GM12878 (cell line): ENCODE measurements around the gene ETV3L. TPM values are rescaled to one million over a fixed set of nuclear protein-coding genes. Genes with fewer than 3 reads are reported as not detected.

Experiments
- ATAC-seq: fragments of 200-7000 bp; cut with Tn5 transposase; 3 replicates; pipeline ENCODE4 v1.9.1; 2020; ENCODE audit warnings: mild to moderate bottlenecking, moderate library complexity
- BruUV-seq: library from RNA; stranded (reverse); fragments of 400-500 nt; replicated peaks from 2 replicates; lab custom pipeline; 2021; lab: Mats Ljungman, UMichigan
- CTCF ChIA-PET: fragments of 300-600 bp; sonication (Branson Sonifier 250); formaldehyde crosslinking; extraction: SDS; loops from one replicate; lab custom pipeline; 2021; ENCODE audit warnings: inconsistent platforms; lab: Yijun Ruan, JAX
- POLR2A ChIA-PET: fragments of 350-600 bp; formaldehyde crosslinking; extraction: SDS; loops from one replicate; lab custom pipeline; 2021; ENCODE audit warnings: inconsistent platforms; lab: Charles Lee
- RAD21 ChIA-PET: fragments of 300-600 bp; sonication (Branson Sonifier 250); formaldehyde crosslinking; loops from one replicate; lab custom pipeline; 2023; ENCODE audit warnings: antibody characterized with exemption; ENCODE audit not compliant: unreplicated experiment; lab: Charles Lee
- SMC1A ChIA-PET: fragments of 300-600 bp; sonication (Branson Sonifier 250); formaldehyde crosslinking; loops from one replicate; lab custom pipeline; 2023; ENCODE audit not compliant: unreplicated experiment, uncharacterized antibody; lab: Charles Lee
- DNase-seq: peaks from one replicate; pipeline ENCODE4 v3.0.0-alpha.2; 2011; ENCODE audit warnings: low read depth, low spot score
- FAIRE-seq: peaks from 3 replicates; lab custom pipeline; 2011; peaks lifted over from hg19 to GRCh38; lab: Jason Lieb, UNC
- H2AFZ ChIP-seq: 2 replicates; pipeline ENCODE4 v1.6.0; 2011; ENCODE audit warnings: low read depth, low read length, control low read depth; ENCODE audit not compliant: control insufficient read depth
- H3K27ac ChIP-seq: 2 replicates; pipeline ENCODE4 v1.5.1; 2011; ENCODE audit warnings: control low read depth; ENCODE audit not compliant: control insufficient read depth, insufficient read depth
- H3K27me3 ChIP-seq, 2 experiments: replicated peaks in 1 of 2; 2 replicates each; pipeline versions ENCODE4 v1.6.0 to v1.6.1; 2011; ENCODE audit warnings: low read length in 1 of 2; ENCODE audit not compliant: control insufficient read depth in 2 of 2, insufficient read depth in 2 of 2
- H3K36me3 ChIP-seq, 2 experiments: 2 replicates each; pipeline ENCODE4 v1.5.1; 2011; ENCODE audit warnings: low read length in 1 of 2; ENCODE audit not compliant: control insufficient read depth in 2 of 2, insufficient read depth in 2 of 2
- H3K4me1 ChIP-seq: 2 replicates; pipeline ENCODE4 v1.6.1; 2011; ENCODE audit warnings: mild to moderate bottlenecking, low read length, moderate library complexity, mixed read lengths; ENCODE audit not compliant: control insufficient read depth, insufficient read depth
- H3K4me2 ChIP-seq: 2 replicates; pipeline ENCODE4 v1.6.0; 2011; ENCODE audit warnings: control low read depth; ENCODE audit not compliant: control insufficient read depth, insufficient read depth
- H3K4me3 ChIP-seq: fragments of 200-600 bp; sonication (generic); 2 replicates; pipeline ENCODE4 v1.5.1; 2016
- H3K79me2 ChIP-seq: 2 replicates; pipeline ENCODE4 v1.6.0; 2011; ENCODE audit warnings: low read length; ENCODE audit not compliant: control insufficient read depth, insufficient read depth
- H3K9ac ChIP-seq: 2 replicates; pipeline ENCODE4 v1.8.0; 2011; ENCODE audit warnings: low read length, control low read depth, mixed read lengths; ENCODE audit not compliant: control insufficient read depth, insufficient read depth
- H3K9me3 ChIP-seq: replicated peaks from 3 replicates; pipeline ENCODE4 v1.5.1; 2011; ENCODE audit warnings: mild to moderate bottlenecking, low read length; ENCODE audit not compliant: control insufficient read depth, insufficient read depth
- H4K20me1 ChIP-seq: 2 replicates; pipeline ENCODE4 v1.6.0; 2011; ENCODE audit not compliant: control insufficient read depth, insufficient read depth
- BCL3 ChIP-seq: IDR thresholded peaks from 2 replicates; pipeline ENCODE4 v1.6.1; 2011; ENCODE audit warnings: borderline replicate concordance, low read depth, mild to moderate bottlenecking, moderate library complexity, low read length; ENCODE audit not compliant: insufficient read depth, poor library complexity, severe bottlenecking
- E2F8 ChIP-seq: fragments of 450-650 bp; IDR thresholded peaks from 2 replicates; pipeline ENCODE4 v1.6.1; 2018; ENCODE audit warnings: mild to moderate bottlenecking, low read depth, moderate library complexity; ENCODE audit not compliant: partially characterized antibody
- ESRRA ChIP-seq: IDR thresholded peaks from 2 replicates; pipeline ENCODE4 v1.6.1; 2012; ENCODE audit warnings: mild to moderate bottlenecking, low read length, improper control_type of control experiment
- FOXM1 ChIP-seq: IDR thresholded peaks from 2 replicates; pipeline ENCODE4 v1.6.1; 2012; ENCODE audit warnings: low read depth, mild to moderate bottlenecking, inconsistent platforms, low read length, moderate library complexity
- MEF2A ChIP-seq: IDR thresholded peaks from 2 replicates; pipeline ENCODE4 v1.6.1; 2011; ENCODE audit warnings: low read depth, mild to moderate bottlenecking, low read length, moderate library complexity; ENCODE audit not compliant: insufficient read depth
- MLLT1 ChIP-seq: fragments of 450-650 bp; IDR thresholded peaks from 2 replicates; pipeline ENCODE4 v1.6.1; 2016; ENCODE audit warnings: mild to moderate bottlenecking
- MYC ChIP-seq: IDR thresholded peaks from 2 replicates; pipeline ENCODE4 v1.6.1; 2011; ENCODE audit warnings: mild to moderate bottlenecking, low read length, moderate library complexity, inconsistent platforms; ENCODE audit not compliant: insufficient read depth, insufficient replicate concordance, insufficient read length, severe bottlenecking
- NBN ChIP-seq: fragments of 450-650 bp; IDR thresholded peaks from 2 replicates; pipeline ENCODE4 v1.6.1; 2016
- PML ChIP-seq: IDR thresholded peaks from 2 replicates; pipeline ENCODE4 v1.6.1; 2012; ENCODE audit warnings: low read length, inconsistent platforms
- RCOR1 ChIP-seq: conservative IDR thresholded peaks from 2 replicates; pipeline ENCODE4 v1.6.1; 2012; ENCODE audit warnings: low read depth, low read length, improper control_type of control experiment
- SIX5 ChIP-seq: IDR thresholded peaks from 2 replicates; pipeline ENCODE4 v1.6.1; 2011; ENCODE audit warnings: mild to moderate bottlenecking, low read depth, low read length, moderate library complexity; ENCODE audit not compliant: severe bottlenecking
- SMAD5 ChIP-seq: IDR thresholded peaks from 2 replicates; pipeline ENCODE4 v1.6.1; 2016; ENCODE audit warnings: antibody characterized with exemption, low read depth
- SMARCA5 ChIP-seq: fragments of 450-650 bp; IDR thresholded peaks from 2 replicates; pipeline ENCODE4 v1.6.1; 2017; ENCODE audit warnings: mild to moderate bottlenecking
- TCF12 ChIP-seq: IDR thresholded peaks from 2 replicates; pipeline ENCODE4 v1.6.1; 2011; ENCODE audit warnings: low read depth, mild to moderate bottlenecking, low read length
- TCF3 ChIP-seq: IDR thresholded peaks from 2 replicates; pipeline ENCODE4 v1.6.1; 2012; ENCODE audit warnings: low read depth, mild to moderate bottlenecking, low read length, borderline replicate concordance; ENCODE audit not compliant: insufficient read depth
- WRNIP1 ChIP-seq: IDR thresholded peaks from 2 replicates; pipeline ENCODE4 v1.6.1; 2011; ENCODE audit warnings: low read depth, low read length, improper control_type of control experiment, borderline replicate concordance
- ZBED1 ChIP-seq: IDR thresholded peaks from 2 replicates; pipeline ENCODE4 v1.6.1; 2016; ENCODE audit warnings: borderline replicate concordance
- ZSCAN29 ChIP-seq: fragments of 450-650 bp; IDR thresholded peaks from 2 replicates; pipeline ENCODE4 v1.6.1; 2017; ENCODE audit warnings: mild to moderate bottlenecking, moderate library complexity
- WGBS: methylation state at CpG from one replicate; pipeline ENCODE4 v1.1.6; 2016; ENCODE audit warnings: low lambda C conversion rate; ENCODE audit not compliant: insufficient replicate concordance, insufficient coverage; ENCODE audit errors: missing lambda C conversion rate; 5-methylcytosine and 5-hydroxymethylcytosine counted together
- in situ Hi-C: fragments of 300-500 bp; cut with MboI; formaldehyde crosslinking; loops from 9 replicates; pipeline ENCODE4 v1.14.3; 2018; ENCODE audit warnings: mixed read lengths
- intact Hi-C: fragments of 100-400 bp; cut with micrococcal nuclease; formaldehyde crosslinking; loops from one replicate; pipeline ENCODE4 v1.14.2; 2022; ENCODE audit not compliant: unreplicated experiment
- polyA plus RNA-seq, 11 experiments: library from polyadenylated mRNA; depleted of rRNA in 4 of 11; unstranded in 6 of 11; stranded (reverse) in 5 of 11; fragments of >200 nt; fragmentation: Nextera tagmentation in 4 of 11; fragmentation: Illumina TruSeq in 1 of 11; extraction: Ambion mirVana in 4 of 11; extraction: Trizol in 1 of 11; gene quantifications; 1 replicate in 1 of 11; 2 replicates in 10 of 11; pipeline versions ENCODE4 v1.2.1 to v1.2.3, GENCODE V29; 2011 to 2016; ENCODE audit warnings: inconsistent platforms in 2 of 11, missing spikeins in 2 of 11, low read depth in 1 of 11
- total RNA-seq, 4 experiments: library from RNA; depleted of rRNA in 3 of 4; stranded (reverse); fragments of >200 nt in 3 of 4; fragmentation: Illumina TruSeq in 1 of 4; extraction: Trizol in 1 of 4; gene quantifications; 2 replicates each; pipeline versions ENCODE4 v1.2.1 to v1.2.3, GENCODE V29; 2013 to 2021

Gene ETV3L
- total and polyA plus RNA-seq, 10 of the 15 experiments (the other 5 are each of a cell fraction or from before 2014, with no cell fraction given), result 0.03 to 1.3 (median 0.44) TPM

GRCh38 chr1:157107702-157108101 is 8.1 kb upstream of the ETV3L start (continued):
- TF ChIP-seq ZBED1 (no peak), MLLT1 (no peak), WRNIP1 (no peak)

GRCh38 chr1:157106813-157107189 is 7.2 kb upstream of the ETV3L start:
- ATAC-seq (peak; percentile 34), DNase-seq (no peak), FAIRE-seq (no peak)
- H3K4me1 ChIP-seq, result peaks cover 18% of the 10 kb centered on the region
- no peaks in the 10 kb centered on the region for H3K9me3 ChIP-seq
- H3K27ac ChIP-seq, result peak overlapping the region; percentile 55
- RAD21 ChIA-PET, result interaction anchor here (0.9 to 2.0 kb wide), 11 partner anchors 9 to 268 kb away, joined by 3 to 14 read pairs (median 4); no protein-coding TSS in a partner anchor
- in situ Hi-C loops, result no loop called here
- POLR2A ChIA-PET, result interaction anchor here (0.6 to 2.0 kb wide), 6 partner anchors 9 to 60 kb away, joined by 3 to 12 read pairs (median 6); partner anchors contain the start of gene ETV3
- H3K79me2 ChIP-seq, result no peaks in the 10 kb centered on the region
- intact Hi-C loops, result no loop called here
- peak overlapping the region; percentile 71 for H3K4me2 ChIP-seq
- whole genome bisulfite sequencing, result 7% methylated on average over 6 of the region's 6 CpGs
- TF ChIP-seq MYC (no peak), ZBED1 (no peak), ESRRA (no peak), SMAD5 (no peak), TCF3 (no peak), MEF2A (no peak), TCF12 (no peak), E2F8 (no peak), RCOR1 (0 out of 2 replicates have a peak, but pooled peaks have one; percentile 17), SMARCA5 (peak; percentile 80; the same call in 1 of the 2 replicates), PML (no peak), SIX5 (no peak), FOXM1 (no peak), BCL3 (no peak), NBN (peak; percentile 9; the same call in 1 of the 2 replicates), ZSCAN29 (no peak)
- H4K20me1 ChIP-seq, result no peaks in the 10 kb centered on the region
- H3K36me3 ChIP-seq, result no peaks in the 10 kb centered on the region
- H2AFZ ChIP-seq, result peak overlapping the region; percentile 44
- H3K9ac ChIP-seq, result no peak overlapping the region
- no peak overlapping the region for H3K4me3 ChIP-seq
- SMC1A ChIA-PET, result interaction anchor here (0.7 to 3.3 kb wide), 8 partner anchors 16 to 311 kb away, joined by 3 to 17 read pairs (median 4); no protein-coding TSS in a partner anchor
- no peaks in the 10 kb centered on the region; a peak in 1 of 4 replicates for H3K27me3 ChIP-seq
- no TSS peak for BruUV-seq
- CTCF ChIA-PET, result interaction anchor here (1.2 to 3.1 kb wide), 3 partner anchors 16 to 217 kb away, joined by 3 to 21 read pairs (median 13); no protein-coding TSS in a partner anchor
